ENCODE results near the gene CC2D1B.
"Not testable (repeated sequence)": the region's sequence is repeated elsewhere in the genome, so short reads cannot be mapped to it uniquely, and the experiment has no call there.

CC2D1B gene

DNA sequence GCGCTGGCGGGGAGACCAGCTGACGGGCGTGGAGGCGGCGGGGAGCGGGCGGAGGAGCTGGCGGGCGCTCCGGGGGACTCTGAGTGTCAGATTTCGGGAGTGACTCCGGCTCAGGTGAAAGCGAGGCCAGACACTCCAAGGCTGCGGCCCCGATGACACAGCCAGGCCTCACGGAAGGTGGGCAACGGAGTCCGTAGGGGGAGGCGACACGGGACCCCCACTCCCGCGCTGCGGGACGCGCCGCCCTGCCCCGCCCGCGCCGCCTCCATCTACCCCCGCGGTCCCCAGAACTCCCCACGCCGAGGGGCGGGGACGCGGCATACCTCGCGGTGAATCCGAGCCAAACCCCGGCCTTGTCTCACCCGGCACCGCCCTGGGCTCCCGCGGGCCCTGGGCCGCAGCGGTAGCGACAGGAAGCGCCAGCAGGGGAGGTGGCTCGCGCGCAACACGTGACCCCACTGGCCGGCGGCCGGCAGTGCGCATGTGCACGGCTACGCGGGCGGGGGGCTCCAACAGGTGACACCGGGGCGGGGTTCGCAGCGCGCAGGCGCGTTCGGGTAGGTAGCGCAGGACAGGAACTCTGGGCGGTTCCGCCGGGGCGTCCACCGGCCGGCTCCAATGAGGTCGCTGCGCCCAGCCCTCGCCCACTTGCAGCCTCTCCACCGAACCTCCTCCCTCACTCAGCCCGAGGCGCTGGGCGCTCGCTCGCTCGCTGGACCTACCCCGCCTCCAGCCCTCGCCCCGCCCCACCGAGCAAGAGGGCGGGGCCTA is at the start of gene CC2D1B:
Gene CC2D1B, minus strand, starts transcription at position 460 of the 771 bp plus-strand sequence. CDS start 1,585 bp downstream, outside the sequence.
- DNase-seq: peak; percentile 93

DNA sequence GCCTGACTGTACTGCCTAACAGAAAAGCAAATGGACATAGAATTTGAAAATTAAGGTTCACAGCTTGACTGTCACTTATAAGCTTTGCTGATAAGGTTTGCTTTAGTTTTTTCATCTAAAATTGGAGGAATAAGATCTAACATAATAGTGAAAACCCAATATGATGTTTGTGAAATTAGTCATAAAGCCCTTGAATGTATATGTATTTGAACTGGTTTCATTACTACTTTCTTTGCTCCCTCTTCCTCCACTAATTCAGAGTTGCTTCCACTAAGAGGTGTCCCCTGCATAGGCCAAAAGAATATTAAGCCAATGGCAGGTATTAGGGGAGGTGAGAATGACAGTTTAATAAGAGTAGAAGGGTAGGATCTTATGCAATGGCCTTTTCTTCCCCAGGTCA is 48.9 kb upstream of the CC2D1B start:
- no peak for DNase-seq

DNA sequence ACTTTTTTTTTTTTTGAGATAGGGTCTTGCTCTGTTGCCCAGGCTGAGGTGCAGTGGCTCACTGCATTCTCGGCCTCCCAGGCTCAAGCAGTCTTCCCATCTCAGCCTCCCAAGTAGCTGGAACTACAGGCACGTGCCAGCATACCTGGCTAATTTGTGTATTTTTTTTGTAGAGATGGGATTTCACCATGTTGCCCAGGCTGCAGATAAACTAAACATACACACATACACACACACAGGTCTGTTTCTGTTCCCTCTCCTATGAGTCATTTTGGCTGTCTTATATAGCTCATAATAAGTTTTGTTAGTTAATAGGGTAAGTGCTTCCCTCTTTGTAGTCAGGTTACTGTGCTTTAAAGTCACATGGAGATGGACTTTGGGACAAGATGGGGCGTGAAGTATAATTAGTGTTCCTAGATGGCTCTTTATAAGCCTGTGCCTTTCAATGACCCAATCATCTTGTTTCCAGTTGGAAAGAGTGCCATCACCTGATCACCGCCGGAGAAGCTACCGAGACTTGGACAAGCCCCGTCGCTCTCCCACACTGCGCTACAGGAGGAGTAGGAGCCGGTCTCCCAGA is 47.5 kb upstream of the CC2D1B start:
- DNase-seq: no peak

- DNase-seq: no peak
Measured at GRCh38 chr1:52404975-52405338, 39.0 kb upstream of the CC2D1B start.

DNA sequence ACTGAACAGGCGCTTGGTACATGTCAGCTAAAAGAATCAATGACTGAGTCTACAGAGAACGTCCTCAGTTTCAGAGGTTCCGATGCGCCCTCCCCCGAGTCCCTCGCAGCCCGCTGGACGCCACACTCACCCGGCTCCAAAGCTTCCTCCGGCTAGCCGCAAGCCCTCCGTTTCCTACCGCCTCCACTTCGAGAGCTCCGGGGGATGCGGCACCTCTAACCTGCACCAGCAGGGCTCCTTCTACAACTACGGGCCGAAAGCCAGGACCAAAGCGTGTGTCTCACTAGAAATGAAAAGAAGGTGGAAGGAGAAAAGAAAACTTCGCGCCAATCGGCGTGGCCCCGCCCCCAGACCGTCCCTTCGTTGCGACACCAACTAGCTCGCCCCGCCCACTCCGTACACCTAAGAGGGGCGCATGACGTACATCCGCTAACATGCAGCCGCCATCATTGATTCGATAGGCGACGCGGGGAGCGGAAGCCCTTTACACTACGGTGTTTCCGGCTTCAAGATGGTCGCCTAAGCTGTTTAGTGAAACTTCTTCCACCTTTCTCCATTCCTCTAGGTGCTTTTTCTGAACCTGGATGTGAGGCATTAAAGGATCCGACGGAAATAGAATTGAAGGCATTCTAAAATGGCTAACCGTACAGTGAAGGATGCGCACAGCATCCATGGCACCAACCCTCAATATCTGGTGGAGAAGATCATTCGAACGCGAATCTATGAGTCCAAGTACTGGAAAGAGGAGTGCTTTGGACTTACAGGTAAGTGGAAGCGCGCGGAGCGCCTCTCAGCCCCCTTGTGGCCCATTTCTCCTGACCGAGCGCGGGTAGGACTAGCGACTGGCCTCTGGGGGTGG is 38.3 kb upstream of the CC2D1B start, which contains the start of the genes ORC1 and PRPF38A:
Gene ORC1, minus strand, starts transcription at position 308 of the 859 bp plus-strand sequence. CDS start 2,200 bp downstream, outside the sequence.
Gene PRPF38A, plus strand, starts transcription at position 487 of the 859 bp plus-strand sequence. Its CDS starts 148 bp downstream, at position 635.
- DNase-seq: peak; percentile 92

DNA sequence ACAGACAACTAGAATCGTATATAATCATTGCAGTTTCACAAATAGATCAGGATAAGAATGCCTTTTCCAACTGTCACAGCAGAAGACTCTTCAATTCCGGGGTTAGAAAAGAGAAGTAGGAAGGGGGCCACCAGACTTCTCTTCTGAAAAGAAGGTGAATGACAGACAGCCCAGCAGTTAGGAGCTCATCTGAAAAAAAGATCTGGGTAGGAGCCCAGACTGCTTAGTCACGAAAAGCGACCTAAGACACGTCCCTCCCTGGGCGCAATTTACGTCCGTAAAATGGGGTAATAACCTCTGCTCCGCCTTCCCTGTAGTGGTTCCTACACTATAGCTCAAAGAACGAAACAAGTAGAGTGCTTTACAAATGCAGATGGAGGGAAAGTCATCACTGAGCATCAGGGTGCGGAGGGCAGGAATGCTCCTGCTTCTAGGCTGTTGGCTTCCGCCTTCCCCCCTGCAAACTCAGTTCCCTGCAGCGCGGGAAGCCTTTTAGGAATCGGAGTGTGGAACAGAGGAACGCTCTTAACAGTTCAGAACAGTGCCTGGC is 37.6 kb upstream of the CC2D1B start:
- DNase-seq: peak; percentile 75

DNA sequence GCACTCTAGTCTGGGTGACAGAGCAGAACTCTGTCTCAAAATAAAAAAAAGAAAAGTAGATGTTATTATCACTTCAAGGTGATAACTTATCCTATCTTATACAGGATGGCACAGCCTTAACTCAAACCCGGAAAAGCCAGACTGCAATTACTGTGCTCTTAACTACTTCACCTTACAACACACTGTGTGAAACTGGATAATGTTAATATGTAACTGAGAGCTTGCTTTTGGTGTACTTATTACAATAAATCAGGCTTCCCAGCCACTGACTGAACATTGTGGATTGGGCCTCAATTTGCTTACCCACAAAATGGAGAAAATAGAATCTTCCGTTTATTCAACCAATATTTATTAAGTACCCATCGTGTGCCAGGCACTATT is 36.8 kb upstream of the CC2D1B start:
- DNase-seq: no peak

GRCh38 chr1:52400131-52400530 is 34.1 kb upstream of the CC2D1B start:
- DNase-seq: no peak

GRCh38 chr1:52399629-52400028 is 33.6 kb upstream of the CC2D1B start:
- no peak for DNase-seq

DNA sequence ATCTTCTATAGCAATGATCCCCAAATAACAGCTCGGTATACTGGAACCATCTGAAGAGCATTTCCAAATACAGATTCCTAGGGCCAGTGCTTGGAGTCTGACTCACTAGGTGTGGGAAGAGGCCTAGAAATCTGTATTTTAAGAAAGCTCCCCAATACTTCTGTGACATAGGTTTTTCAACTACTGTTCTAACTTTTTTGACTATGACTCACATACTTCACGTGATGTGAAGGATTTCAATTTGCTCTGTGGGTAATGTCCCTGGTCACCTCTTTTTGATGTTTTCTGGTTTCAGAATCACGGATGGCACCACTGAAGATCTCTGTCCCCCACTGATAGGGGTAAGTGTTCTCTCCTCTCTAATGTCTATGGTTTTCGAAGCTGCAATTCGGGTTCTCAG is 27.2 kb upstream of the CC2D1B start:
- no peak for DNase-seq

DNA sequence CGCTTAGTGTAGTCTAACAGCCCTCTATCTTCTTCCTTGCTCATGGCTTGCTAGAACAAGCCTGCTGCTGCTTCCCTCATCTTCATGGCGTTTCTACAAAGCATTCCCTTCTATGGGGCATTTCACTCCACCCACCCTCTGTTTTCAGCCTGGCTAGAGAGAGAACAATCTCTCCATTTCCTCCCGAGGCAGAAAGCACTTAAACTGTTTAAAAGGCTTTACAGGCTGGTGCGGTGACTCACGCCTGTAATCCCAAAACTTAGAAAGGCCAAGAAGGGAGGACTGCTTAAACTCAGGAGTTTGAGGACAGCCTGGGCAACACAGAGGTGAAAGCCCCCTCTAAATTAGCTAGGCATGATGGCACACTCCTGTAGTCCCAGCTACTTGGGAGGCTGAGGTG is 20.5 kb upstream of the CC2D1B start:
- no peak for DNase-seq

DNA sequence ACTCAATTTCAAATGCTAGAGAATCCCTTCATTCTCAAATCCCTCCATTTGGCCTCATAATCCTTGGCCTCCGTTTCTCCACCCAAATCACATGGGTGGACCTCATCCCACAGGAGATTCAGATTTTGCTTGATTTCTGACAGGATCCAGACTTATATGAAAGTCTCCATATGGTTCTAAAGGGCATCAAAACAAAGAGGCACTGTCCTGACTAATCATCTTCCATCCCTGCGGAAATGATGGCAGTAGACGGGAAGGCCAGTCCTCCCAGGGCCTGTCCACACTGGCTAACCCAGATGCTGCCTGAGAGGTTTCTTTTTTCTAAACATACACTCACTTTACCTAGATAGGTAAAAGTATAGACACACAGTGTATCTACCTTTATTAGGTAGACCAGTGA is 19.4 kb upstream of the CC2D1B start:
- no peak for DNase-seq

DNA sequence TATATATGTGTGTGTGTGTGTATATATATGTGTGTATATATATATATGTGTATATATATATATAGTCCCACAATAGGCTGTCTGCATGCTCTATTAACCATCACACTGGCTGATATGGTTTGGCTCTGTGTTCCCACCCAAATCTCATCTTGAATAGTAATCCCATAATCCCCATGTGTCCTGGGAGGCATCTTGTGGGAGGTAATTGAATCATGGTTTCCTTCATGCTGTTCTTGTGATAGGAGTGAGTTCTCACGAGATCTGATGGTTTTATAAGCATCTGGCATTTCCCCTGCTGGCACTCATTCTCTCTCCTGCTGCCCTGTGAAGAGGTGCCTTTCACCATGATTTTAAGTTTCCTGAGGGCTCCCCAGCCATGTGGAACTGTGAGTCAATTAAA is 3.8 kb upstream of the CC2D1B start:
- not testable (repeated sequence) for DNase-seq

DNA sequence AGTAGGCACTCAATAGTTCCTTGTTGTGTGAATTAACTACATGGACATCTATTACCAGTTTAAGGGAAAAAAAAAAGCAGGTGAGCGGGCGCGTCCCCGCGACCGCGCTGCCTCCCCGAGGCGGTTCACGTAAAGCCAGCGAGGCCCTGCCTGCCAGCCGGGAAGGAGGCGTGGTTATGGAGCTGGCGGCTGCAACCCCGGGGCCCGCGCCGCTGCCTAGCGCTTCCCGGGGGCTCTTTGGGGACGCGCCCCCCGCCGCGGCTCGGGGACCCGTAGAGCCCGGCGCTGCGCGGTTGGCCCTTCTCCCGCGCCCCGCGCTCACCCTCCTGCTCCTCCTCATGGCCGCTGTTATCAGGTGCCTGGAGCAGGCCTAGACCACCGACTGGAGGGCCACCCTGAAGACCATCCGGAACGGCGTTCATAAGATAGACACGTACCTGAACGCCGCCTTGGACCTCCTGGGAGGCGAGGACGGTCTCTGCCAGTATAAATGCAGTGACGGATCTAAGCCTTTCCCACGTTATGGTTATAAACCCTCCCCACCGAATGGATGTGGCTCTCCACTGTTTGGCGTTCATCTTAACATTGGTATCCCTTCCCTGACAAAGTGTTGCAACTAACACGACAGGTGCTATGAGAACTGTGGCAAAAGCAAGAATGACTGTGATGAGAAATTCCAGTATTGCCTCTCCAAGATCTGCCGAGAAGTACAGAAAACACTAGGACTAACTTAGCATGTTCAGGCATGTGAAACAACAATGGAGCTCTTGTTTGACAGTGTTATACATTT is 2.6 kb upstream of the CC2D1B start:
- no peak for DNase-seq

DNA sequence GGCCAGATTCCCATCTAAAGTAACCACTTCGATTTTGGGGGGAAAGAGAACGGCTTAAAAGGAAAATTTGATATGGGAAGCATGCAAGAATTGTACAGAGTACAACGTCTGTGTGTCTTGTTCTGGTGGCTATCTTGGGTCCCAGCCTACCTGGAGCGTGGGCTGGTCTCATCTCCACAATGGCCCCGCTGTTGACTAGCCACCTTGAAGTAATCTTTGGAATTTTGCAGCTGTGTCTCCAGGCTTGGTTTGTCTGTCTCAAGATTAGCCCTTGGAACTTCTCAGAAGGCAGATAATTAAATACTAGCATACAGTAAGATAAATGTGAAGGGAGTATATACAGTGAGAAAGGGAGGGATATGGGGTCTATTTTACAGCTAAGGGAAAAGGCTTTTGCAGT is 1.3 kb upstream of the CC2D1B start:
- no peak for DNase-seq

DNA sequence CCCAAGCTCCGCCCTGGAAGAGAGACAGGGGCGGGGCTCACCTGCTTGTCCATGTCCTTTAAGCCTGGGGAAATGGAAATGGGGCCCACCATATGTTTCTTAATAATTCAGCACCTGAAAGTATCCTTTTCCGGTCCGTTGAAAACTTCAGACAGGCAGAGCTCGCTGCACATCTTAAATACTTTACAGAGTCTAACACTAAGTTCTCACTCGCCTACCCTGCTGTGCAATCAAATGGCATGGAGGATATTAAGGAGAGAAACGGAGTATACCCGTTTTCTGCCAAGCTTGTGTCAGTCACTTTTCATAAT is 467 bp upstream of the CC2D1B start:
- no peak for DNase-seq

DNA sequence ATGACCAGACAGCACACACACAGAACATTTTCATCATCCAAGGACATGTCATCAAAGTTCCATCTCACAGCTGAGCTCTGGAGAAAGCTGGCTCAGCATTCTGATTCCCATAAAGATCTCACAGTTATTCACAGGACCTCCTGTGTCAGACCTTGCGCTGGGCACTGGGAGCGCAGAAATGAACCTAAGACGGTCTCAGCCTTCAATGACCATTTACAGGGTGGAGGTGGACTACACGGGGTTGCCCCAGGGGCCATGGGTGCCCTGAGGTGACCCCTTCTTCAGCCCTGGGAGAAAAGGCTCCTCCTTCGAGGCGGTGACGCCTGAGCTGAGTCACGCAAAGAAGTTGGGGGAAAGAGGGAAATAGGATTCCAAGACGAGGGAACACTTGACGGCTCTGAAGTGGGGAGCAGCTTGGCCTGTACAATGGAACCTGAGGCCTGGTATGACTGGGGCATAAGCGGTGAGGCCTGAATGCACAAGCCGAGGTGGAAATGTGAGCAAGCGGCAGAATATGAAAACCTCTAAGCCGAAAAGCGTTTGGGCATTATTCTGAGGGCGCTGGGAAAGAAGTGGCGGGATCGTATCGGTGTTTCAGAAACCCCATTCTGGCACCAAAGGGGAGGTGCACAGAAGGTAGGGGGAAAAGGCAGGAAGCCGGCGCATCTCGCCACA is 797 bp downstream of the CC2D1B start:
- DNase-seq: peak; percentile 13

GRCh38 chr1:52364235-52364839 is 1.7 kb downstream of the CC2D1B start:
- no peak for DNase-seq

DNA sequence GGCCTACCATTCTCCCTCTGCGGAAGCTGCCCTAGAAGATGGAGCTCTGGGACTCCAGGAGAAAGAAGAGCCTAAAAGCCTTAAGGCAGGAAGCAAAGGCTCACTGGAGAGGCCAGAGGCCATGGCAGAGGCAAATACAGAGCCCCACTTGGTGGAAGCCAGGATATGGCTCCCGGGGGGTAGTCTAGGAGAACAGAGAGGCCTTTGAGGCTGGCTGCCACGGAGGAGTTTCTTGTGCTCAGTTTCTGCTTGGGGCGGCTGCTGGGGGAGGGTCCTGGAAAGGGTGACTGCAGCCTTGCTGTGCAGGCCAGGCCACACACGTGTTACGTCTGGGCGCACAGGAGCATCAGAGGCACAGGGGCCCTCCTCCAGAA is 5.4 kb downstream of the CC2D1B start:
- DNase-seq: no peak

GRCh38 chr1:52359676-52360594 is 6.1 kb downstream of the CC2D1B start:
- DNase-seq: no peak
